ENCODE measurements around the gene CTDP1. TPM values are rescaled to one million over a fixed set of nuclear protein-coding genes. Genes with fewer than 3 reads are reported as not detected.
A peak's percentile ranks its signal among the peaks of the same experiment; 100 is the strongest.

CTDP1 gene
- total RNA-seq, 1 donor from 2014 or later = 22.8 TPM

- DNase-seq (ENCODE audit: low read depth, low spot score) = no peak
- Mint-ChIP-seq H3K4me3 (no peak overlapping the region), H3K36me3 (ENCODE audit: low read depth) (no peaks in the 10 kb centered on the region), H3K27me3 (ENCODE audit: low read depth) (peaks cover 23% of the 10 kb centered on the region), H3K27ac (ENCODE audit: unreplicated experiment) (no peak overlapping the region), H3K4me1 (peaks cover 15% of the 10 kb centered on the region), H3K9me3 (no peaks in the 10 kb centered on the region)
- TF ChIP-seq, protein P1, sequence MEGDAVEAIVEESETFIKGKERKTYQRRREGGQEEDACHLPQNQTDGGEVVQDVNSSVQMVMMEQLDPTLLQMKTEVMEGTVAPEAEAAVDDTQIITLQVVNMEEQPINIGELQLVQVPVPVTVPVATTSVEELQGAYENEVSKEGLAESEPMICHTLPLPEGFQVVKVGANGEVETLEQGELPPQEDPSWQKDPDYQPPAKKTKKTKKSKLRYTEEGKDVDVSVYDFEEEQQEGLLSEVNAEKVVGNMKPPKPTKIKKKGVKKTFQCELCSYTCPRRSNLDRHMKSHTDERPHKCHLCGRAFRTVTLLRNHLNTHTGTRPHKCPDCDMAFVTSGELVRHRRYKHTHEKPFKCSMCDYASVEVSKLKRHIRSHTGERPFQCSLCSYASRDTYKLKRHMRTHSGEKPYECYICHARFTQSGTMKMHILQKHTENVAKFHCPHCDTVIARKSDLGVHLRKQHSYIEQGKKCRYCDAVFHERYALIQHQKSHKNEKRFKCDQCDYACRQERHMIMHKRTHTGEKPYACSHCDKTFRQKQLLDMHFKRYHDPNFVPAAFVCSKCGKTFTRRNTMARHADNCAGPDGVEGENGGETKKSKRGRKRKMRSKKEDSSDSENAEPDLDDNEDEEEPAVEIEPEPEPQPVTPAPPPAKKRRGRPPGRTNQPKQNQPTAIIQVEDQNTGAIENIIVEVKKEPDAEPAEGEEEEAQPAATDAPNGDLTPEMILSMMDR (conservative IDR thresholded peaks at IDR 0.05) = no peak
These were observed 17.2 kb upstream of the CTDP1 start for GRCh38 chr18:79662439-79662838.

DNA sequence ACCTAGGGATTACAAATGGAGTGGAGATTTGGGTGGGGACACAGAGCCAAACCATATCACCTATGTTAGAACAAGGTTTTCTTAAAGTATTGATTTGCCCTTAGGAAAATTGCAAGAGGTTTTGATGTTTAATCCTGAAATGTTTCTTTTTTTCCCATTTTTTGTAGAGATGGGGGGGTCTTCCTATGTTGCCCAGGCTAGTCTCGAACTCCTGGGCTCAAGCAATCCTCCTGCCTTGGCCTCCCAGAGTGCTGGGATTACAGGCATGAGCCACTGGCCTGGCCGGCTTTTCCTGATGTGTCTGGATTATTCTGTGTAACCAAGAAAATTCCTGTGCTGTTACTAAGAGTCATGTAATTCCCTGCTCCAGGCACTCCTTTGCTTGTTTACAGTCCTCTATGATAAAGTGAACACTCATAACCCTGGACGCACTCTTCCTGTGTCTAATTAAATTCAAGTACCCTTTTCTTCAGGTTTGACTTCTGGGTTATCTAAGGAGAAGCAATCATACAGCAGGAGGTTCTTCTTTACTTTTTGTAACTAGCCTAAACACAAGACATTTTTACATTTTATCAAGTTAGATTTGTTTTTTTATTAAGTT is 15.0 kb upstream of the CTDP1 start:
- H3K36me3 Mint-ChIP-seq (ENCODE audit: low read depth) = no peaks in the 10 kb centered on the region
- TF ChIP-seq, protein P1 (conservative IDR thresholded peaks at IDR 0.05) = no peak
- no peak overlapping the region for H3K4me3 Mint-ChIP-seq
- peaks cover 14% of the 10 kb centered on the region for H3K4me1 Mint-ChIP-seq
- peaks cover 25% of the 10 kb centered on the region for H3K27me3 Mint-ChIP-seq (ENCODE audit: low read depth)
- no peak for DNase-seq (ENCODE audit: low read depth, low spot score)
- H3K27ac Mint-ChIP-seq (ENCODE audit: unreplicated experiment) = no peak overlapping the region
- no peaks in the 10 kb centered on the region for H3K9me3 Mint-ChIP-seq

- DNase-seq (ENCODE audit: low read depth, low spot score) = no peak
- H3K9me3 Mint-ChIP-seq = no peaks in the 10 kb centered on the region
- H3K27ac Mint-ChIP-seq (ENCODE audit: unreplicated experiment) = no peak overlapping the region
- H3K27me3 Mint-ChIP-seq (ENCODE audit: low read depth) = peaks cover 11% of the 10 kb centered on the region
- H3K36me3 Mint-ChIP-seq (ENCODE audit: low read depth) = no peaks in the 10 kb centered on the region
- no peak overlapping the region for H3K4me3 Mint-ChIP-seq
- no peaks in the 10 kb centered on the region for H3K4me1 Mint-ChIP-seq
- TF ChIP-seq, protein P1 (conservative IDR thresholded peaks at IDR 0.05) = no peak
These were observed 11.4 kb upstream of the CTDP1 start for GRCh38 chr18:79668203-79668602.

GRCh38 chr18:79672490-79673276 is 6.9 kb upstream of the CTDP1 start:
- DNase-seq (ENCODE audit: low read depth, low spot score) = no peak
- no peak overlapping the region for H3K27ac Mint-ChIP-seq (ENCODE audit: unreplicated experiment)
- peaks cover 7% of the 10 kb centered on the region for H3K4me1 Mint-ChIP-seq
- H3K9me3 Mint-ChIP-seq = no peaks in the 10 kb centered on the region
- H3K4me3 Mint-ChIP-seq = no peak overlapping the region
- H3K27me3 Mint-ChIP-seq (ENCODE audit: low read depth) = peaks cover 4% of the 10 kb centered on the region
- no peaks in the 10 kb centered on the region for H3K36me3 Mint-ChIP-seq (ENCODE audit: low read depth)
- TF ChIP-seq, protein P1 (conservative IDR thresholded peaks at IDR 0.05) = no peak

DNA sequence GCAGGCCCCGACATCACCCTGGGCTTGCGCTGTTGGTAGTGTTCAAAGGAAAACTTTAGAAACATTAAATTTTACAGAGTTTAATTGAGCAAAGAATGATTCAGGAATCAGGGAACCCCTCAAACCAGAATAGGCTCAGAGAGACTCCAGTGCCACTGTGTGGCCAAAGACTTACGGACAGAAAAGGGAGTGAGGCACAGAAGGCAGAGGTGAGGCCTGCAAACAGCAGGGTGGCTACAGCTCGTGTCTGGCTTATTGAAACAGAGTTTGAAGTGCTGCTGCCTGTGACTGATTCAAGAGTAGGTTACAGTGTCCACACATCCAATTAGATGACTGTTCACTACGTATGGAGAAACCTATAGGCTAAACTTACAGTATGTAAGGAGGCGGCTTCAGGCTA is 2.4 kb upstream of the CTDP1 start:
- TF ChIP-seq, protein P1 (conservative IDR thresholded peaks at IDR 0.05) = no peak
- H3K27ac Mint-ChIP-seq (ENCODE audit: unreplicated experiment) = no peak overlapping the region
- H3K9me3 Mint-ChIP-seq = no peaks in the 10 kb centered on the region
- H3K36me3 Mint-ChIP-seq (ENCODE audit: low read depth) = no peaks in the 10 kb centered on the region
- no peak for DNase-seq (ENCODE audit: low read depth, low spot score)
- H3K27me3 Mint-ChIP-seq (ENCODE audit: low read depth) = no peaks in the 10 kb centered on the region
- H3K4me1 Mint-ChIP-seq = peaks cover 32% of the 10 kb centered on the region
- peak overlapping the region; percentile 99 for H3K4me3 Mint-ChIP-seq
